Sigmoid colon (tissue), 7 donors: ENCODE data around the gene SEPTIN11. TPM values are rescaled to one million over a fixed set of nuclear protein-coding genes. Genes with fewer than 3 reads are reported as not detected.

Experiments used
- DNase-seq: peaks from one replicate; pipeline ENCODE4 v3.0.0-alpha.2; 2019
- H3K27ac ChIP-seq, 4 donors: fragments of 200-600 bp; sonication (generic); one replicate each; pipeline ENCODE4 v1.5.1; 2016 to 2019; ENCODE audit warnings: mild to moderate bottlenecking in 1 of 4
- H3K27me3 ChIP-seq, 3 donors: fragments of 200-600 bp; sonication (generic); one replicate each; pipeline ENCODE4 v1.5.1; 2019; ENCODE audit warnings: mild to moderate bottlenecking in 1 of 3
- H3K36me3 ChIP-seq, 4 donors: fragments of 200-600 bp; sonication (generic); one replicate each; pipeline ENCODE4 v1.5.1; 2016 to 2019
- H3K4me1 ChIP-seq, 4 donors: fragments of 200-600 bp; sonication (generic); one replicate each; pipeline ENCODE4 v1.5.1; 2017 to 2019
- H3K4me3 ChIP-seq, 4 donors: fragments of 200-600 bp; sonication (generic); one replicate each; pipeline ENCODE4 v1.5.1; 2017 to 2019; ENCODE audit warnings: mild to moderate bottlenecking in 2 of 4, moderate library complexity in 1 of 4
- H3K9me3 ChIP-seq, 4 donors: fragments of 200-600 bp in 3 of 4; sonication (generic) in 3 of 4; one replicate each; pipeline versions ENCODE4 v1.5.1 to v1.6.1; 2013 to 2019
- EP300 ChIP-seq, 4 donors: sonication (generic); formaldehyde crosslinking; IDR thresholded peaks; one replicate each; pipeline ENCODE4 v1.6.1; 2017; ENCODE audit warnings: antibody characterized with exemption in 4 of 4
- POLR2A ChIP-seq, 2 donors: fragments of 450-650 bp; IDR thresholded peaks; one replicate each; pipeline ENCODE4 v1.6.1; 2016; ENCODE audit warnings: antibody characterized with exemption in 2 of 2, mild to moderate bottlenecking in 2 of 2, moderate library complexity in 2 of 2
- POLR2AphosphoS5 ChIP-seq, 4 donors: sonication (generic); formaldehyde crosslinking; IDR thresholded peaks; one replicate each; pipeline ENCODE4 v1.6.1; 2017; ENCODE audit warnings: antibody characterized with exemption in 4 of 4
- WGBS, 2 donors: extraction: QIAGEN DNeasy Blood & Tissue Kit; methylation state at CpG; one replicate each; pipeline ENCODE4 v1.1.7; 2013; 5-methylcytosine and 5-hydroxymethylcytosine counted together
- intact Hi-C: fragments of 100-400 bp; cut with DNase I; formaldehyde crosslinking; loops from one replicate; pipeline ENCODE4 v1.15.1; 2023
- polyA plus RNA-seq, 3 donors: library from polyadenylated mRNA; stranded (reverse); fragments of 200-250 nt; gene quantifications; one replicate each; pipeline ENCODE4 v1.2.3, GENCODE V29; 2013
- total RNA-seq, 4 donors: library from RNA; depleted of rRNA; stranded (reverse); fragments of >200 nt; gene quantifications; one replicate each; pipeline ENCODE4 v1.1.0, GENCODE V29; 2016
- TF ChIP-seq, protein P1 (sequence below), 4 experiments: fragments of 450-650 bp in 3 of 4; fragments of 200-600 bp in 1 of 4; IDR thresholded peaks; one replicate each; pipeline ENCODE4 v1.5.1; 2016 to 2019; ENCODE audit warnings: antibody characterized with exemption in 4 of 4, mild to moderate bottlenecking in 3 of 4, moderate library complexity in 2 of 4
- donor health status: healthy with polysubstance abuse.
- donor health status: Bipolar disorder and iron deficiency.
- donor health status: healthy.

Gene SEPTIN11
- total and polyA plus RNA-seq, 7 donors: 36.4 to 143 (median 46.2) TPM

DNA sequence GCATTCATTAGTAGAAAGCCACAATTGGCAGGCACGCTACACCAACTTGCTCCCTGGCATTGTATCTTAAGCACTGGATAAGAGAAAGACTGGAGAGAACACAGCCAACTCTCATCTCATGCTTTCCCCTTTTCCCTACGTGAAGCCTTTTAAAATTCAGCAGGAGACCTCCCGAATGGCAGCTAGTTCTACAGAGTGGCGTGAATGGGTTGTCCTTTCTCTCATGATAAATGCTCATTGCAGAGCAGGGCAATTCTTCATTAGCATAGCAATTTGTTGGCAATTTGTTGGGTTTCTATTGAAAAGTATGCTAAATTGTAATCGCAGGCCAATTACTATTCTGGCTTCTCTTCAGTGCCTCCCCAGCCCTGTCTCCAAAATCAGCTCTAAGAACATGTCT, 48.0 kb downstream of the SEPTIN11 start:
- WGBS, 2 donors: 96 to 97% methylated on average over 5 of the region's 5 CpGs
- TF ChIP-seq POLR2A (IDR thresholded peaks at IDR 0.05) (no peak), EP300 (IDR thresholded peaks at IDR 0.05) (no peak), POLR2AphosphoS5 (IDR thresholded peaks at IDR 0.05) (no peak)
- TF ChIP-seq, protein P1, sequence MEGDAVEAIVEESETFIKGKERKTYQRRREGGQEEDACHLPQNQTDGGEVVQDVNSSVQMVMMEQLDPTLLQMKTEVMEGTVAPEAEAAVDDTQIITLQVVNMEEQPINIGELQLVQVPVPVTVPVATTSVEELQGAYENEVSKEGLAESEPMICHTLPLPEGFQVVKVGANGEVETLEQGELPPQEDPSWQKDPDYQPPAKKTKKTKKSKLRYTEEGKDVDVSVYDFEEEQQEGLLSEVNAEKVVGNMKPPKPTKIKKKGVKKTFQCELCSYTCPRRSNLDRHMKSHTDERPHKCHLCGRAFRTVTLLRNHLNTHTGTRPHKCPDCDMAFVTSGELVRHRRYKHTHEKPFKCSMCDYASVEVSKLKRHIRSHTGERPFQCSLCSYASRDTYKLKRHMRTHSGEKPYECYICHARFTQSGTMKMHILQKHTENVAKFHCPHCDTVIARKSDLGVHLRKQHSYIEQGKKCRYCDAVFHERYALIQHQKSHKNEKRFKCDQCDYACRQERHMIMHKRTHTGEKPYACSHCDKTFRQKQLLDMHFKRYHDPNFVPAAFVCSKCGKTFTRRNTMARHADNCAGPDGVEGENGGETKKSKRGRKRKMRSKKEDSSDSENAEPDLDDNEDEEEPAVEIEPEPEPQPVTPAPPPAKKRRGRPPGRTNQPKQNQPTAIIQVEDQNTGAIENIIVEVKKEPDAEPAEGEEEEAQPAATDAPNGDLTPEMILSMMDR (IDR thresholded peaks at IDR 0.05): no peak
- intact Hi-C loops: no loop called here
- DNase-seq: no peak
- H3K9me3 ChIP-seq: no peaks in the 10 kb centered on the region
- H3K27ac ChIP-seq: no peak overlapping the region
- H3K4me1 ChIP-seq: peaks cover 0 to 12% (median 8%) of the 10 kb centered on the region in 4 donors
- peaks cover 7 to 33% (median 8%) of the 10 kb centered on the region in 4 donors for H3K36me3 ChIP-seq
- no peak overlapping the region for H3K4me3 ChIP-seq
- no peaks in the 10 kb centered on the region for H3K27me3 ChIP-seq

GRCh38 chr4:76998251-76998901, 48.8 kb downstream of the SEPTIN11 start:
- DNase-seq: no peak
- TF ChIP-seq, protein P1 (IDR thresholded peaks at IDR 0.05): no peak
- TF ChIP-seq EP300 (IDR thresholded peaks at IDR 0.05) (no peak), POLR2A (IDR thresholded peaks at IDR 0.05) (no peak), POLR2AphosphoS5 (IDR thresholded peaks at IDR 0.05) (no peak)
- Histone ChIP-seq H3K9me3 (no peaks in the 10 kb centered on the region), H3K27ac (no peak overlapping the region), H3K36me3 (peaks cover 7 to 33% (median 8%) of the 10 kb centered on the region in 4 donors), H3K4me1 (peaks cover 0 to 20% (median 15%) of the 10 kb centered on the region in 4 donors), H3K4me3 (no peak overlapping the region), H3K27me3 (no peaks in the 10 kb centered on the region)
- intact Hi-C loops: no loop called here
- 82 to 89% methylated on average over 8 of the region's 8 CpGs for WGBS, 2 donors

Other genes starting within 250 kb of the SEPTIN11 start
- under 1 TPM in 2 of 4 donors, not detected in 2; under 0.01 to 0.28 TPM for gene SOWAHB, start 51.6 kb upstream of the SEPTIN11 start, total RNA-seq
- gene SOWAHB, start 51.6 kb upstream of the SEPTIN11 start, polyA plus RNA-seq: 10 to 100 TPM in 2 of 3 donors, 1 to 10 TPM in 1; 7.8 to 12.3 (median 11.0) TPM
- 100 to 1,000 TPM; 248 to 339 (median 288) TPM for gene CCNI, start 126.2 kb downstream of the SEPTIN11 start, total RNA-seq
- gene CCNI, start 126.2 kb downstream of the SEPTIN11 start, polyA plus RNA-seq: 100 to 1,000 TPM; 118 to 218 (median 130) TPM
- 10 to 100 TPM; 25.5 to 30.1 (median 25.7) TPM for gene CCNG2, start 207.5 kb downstream of the SEPTIN11 start, total RNA-seq
- gene CCNG2, start 207.5 kb downstream of the SEPTIN11 start, polyA plus RNA-seq: 10 to 100 TPM; 27.6 to 72.1 (median 49.9) TPM